C4-2B (cell line): ENCODE data around the gene TMEM150A.

Experiments used
- CTCF ChIP-seq: fragments of 450-650 bp; conservative IDR thresholded peaks from 2 replicates; pipeline ENCODE4 v1.5.1; 2017; ENCODE audit warnings: mild to moderate bottlenecking
- ZFX ChIP-seq: fragments of 450-650 bp; IDR thresholded peaks from 2 replicates; pipeline ENCODE4 v1.6.1; 2017

- no peak for TF ChIP-seq CTCF
- TF ChIP-seq ZFX, result no peak
Measured at GRCh38 chr2:85611217-85611704, 8.8 kb upstream of the TMEM150A start.
